NCI-H69 (cell line): Measurements from ENCODE around the gene TRIM44.
"Not testable (repeated sequence)": the region's sequence is repeated elsewhere in the genome, so short reads cannot be mapped to it uniquely, and the experiment has no call there.

Source experiments
- DNase-seq: peaks from one replicate; lab custom pipeline; 2025; lab: John Stamatoyannopoulos, UW

TRIM44 gene

GRCh38 chr11:35753573-35753972, 91.0 kb downstream of the TRIM44 start:
- DNase-seq = peak; percentile 88

GRCh38 chr11:35759951-35760350, 97.4 kb downstream of the TRIM44 start:
- peak; percentile 63 for DNase-seq

- DNase-seq = peak; percentile 16
These were observed 99.3 kb downstream of the TRIM44 start for GRCh38 chr11:35761899-35762298.

DNA sequence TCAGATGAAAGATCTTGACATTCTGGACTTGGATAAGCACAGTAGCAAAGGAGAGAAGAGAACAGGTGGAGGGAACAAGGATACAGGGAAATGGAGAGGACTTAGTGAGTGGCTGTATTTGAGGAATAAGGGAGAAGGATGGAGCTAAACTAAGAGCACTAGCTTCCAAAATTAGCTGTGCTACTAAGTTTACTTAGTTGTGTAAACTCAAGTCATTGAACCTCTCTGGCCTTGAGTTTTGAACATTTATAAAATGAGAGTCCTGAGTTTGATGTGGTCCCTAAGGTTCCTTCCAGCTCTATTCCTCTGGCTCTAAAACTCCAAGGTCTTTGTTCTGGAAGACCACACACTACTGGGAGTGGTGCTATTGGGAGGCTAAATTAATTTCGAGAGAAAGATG, 100.7 kb downstream of the TRIM44 start:
- DNase-seq = no peak

DNA sequence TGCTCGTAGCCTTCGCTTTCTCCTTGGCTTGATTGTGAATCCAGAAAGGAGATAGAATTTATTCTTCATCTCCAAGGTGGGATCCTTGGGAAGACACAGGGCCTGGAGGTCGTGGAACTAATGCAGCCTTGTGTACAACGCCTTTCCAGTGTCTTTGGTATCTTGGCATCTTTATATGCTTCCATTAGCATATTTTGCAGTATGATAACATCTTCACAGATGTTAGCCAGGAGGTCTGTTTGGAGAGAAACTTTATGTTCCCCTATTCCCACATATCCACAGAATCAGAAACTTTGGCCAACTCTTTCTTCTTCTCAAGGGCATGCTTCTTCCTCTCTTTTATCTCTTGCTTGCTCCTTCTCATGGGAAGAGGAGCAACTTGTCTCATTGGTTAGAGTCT, 101.2 kb downstream of the TRIM44 start:
- DNase-seq = no peak

DNA sequence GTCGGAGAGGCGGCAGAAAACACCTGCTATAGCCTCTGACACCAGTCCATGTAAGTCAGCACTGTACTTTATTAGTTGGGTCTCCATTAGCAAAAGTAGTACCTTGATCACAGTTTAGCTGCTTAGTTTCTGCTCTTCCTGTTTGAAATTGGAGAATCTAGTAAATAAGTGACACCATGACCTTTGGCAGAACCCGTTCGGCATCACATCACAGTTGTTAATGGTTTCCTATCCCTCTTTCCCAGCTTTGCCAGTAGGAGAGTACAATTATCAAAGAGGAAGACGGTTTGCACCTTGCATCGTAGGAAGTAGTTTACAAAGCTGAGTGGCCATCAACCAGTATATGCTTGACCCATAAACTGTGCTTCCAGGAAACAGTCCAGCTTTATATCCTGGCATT, 101.8 kb downstream of the TRIM44 start:
- DNase-seq = no peak

DNA sequence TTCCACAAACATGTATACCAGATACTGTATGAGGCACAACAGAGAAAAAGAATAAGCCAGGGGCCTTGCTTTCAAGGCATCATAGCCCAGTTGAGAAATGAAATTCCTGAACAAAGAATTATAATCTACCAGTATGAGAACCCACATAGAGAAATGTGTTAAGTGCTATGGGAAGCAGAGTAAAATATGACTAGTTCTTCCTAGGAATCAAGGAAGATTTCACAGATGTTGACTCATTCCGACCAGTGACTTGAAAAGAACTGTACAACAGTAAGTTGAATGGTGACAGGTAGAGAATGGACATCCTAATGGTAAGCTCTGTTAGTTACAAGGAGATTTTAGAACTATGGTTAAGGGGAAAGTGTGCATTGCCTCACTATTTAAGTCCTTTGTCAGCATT, 102.6 kb downstream of the TRIM44 start:
- no peak for DNase-seq

DNA sequence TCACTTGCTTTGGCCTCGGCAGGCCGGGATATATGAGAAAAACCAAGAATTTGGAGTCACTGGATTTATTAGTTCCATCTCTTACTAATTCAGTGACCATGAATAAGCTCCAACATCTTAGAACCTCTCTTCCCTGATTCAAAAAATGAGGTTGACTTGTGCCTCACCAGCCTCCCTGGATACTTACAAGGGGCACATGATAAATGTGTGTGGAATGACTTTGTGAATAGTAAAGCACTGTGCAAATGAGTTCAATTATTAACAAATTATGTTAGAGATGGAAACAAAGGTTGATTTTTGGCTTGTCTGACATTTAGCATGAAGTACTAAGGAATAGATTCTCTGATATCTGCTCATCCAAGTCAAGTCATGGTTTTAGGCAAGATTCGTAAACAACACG, 104.1 kb downstream of the TRIM44 start:
- no peak for DNase-seq

GRCh38 chr11:35770425-35770824, 107.8 kb downstream of the TRIM44 start:
- DNase-seq = not testable (repeated sequence)

- DNase-seq = no peak
These were observed 109.1 kb downstream of the TRIM44 start for GRCh38 chr11:35771722-35772121.

DNA sequence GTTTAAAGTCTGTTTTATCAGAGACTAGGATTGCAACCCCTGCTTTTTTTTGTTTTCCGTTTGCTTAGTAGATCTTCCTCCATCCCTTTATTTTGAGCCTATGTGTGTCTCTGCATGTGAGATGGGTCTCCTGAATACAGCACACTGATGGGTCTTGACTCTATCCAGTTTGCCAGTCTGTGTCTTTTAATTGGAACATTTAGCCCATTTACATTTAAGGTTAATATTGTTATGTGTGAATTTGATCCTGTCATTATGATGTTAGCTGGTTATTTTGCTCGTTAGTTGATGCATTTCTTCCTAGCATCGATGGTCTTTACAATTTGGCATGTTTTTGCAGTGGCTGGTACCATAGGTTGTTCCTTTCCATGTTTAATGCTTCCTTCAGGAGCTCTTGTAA, 114.7 kb downstream of the TRIM44 start:
- DNase-seq = not testable (repeated sequence)

GRCh38 chr11:35778943-35779342, 116.4 kb downstream of the TRIM44 start:
- DNase-seq = not testable (repeated sequence)

DNA sequence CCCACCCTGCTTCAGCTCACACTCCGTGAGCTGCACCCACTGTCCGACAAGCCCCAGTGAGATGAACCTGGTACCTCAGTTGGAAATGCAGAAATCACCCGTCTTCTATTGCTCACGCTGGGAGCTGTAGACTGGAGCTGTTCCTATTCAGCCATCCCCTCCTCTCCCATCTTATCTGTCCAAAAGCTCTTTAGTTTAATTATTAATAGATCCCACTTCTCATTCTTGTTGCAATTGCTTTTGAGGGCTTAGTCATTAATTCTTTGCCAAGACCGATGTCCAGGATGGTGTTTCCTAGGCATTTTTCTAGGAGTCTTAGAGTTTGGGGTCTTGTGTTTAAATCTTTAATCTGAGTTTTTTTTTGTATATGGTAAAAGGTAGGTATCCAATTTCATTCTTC, 116.8 kb downstream of the TRIM44 start:
- DNase-seq = no peak

GRCh38 chr11:35780951-35781860, 118.6 kb downstream of the TRIM44 start:
- DNase-seq = no peak

GRCh38 chr11:35781861-35782470, 119.4 kb downstream of the TRIM44 start:
- no peak for DNase-seq

GRCh38 chr11:35783809-35784208, 121.2 kb downstream of the TRIM44 start:
- DNase-seq = no peak

GRCh38 chr11:35784699-35785098, 122.1 kb downstream of the TRIM44 start:
- peak; percentile 35 for DNase-seq

DNA sequence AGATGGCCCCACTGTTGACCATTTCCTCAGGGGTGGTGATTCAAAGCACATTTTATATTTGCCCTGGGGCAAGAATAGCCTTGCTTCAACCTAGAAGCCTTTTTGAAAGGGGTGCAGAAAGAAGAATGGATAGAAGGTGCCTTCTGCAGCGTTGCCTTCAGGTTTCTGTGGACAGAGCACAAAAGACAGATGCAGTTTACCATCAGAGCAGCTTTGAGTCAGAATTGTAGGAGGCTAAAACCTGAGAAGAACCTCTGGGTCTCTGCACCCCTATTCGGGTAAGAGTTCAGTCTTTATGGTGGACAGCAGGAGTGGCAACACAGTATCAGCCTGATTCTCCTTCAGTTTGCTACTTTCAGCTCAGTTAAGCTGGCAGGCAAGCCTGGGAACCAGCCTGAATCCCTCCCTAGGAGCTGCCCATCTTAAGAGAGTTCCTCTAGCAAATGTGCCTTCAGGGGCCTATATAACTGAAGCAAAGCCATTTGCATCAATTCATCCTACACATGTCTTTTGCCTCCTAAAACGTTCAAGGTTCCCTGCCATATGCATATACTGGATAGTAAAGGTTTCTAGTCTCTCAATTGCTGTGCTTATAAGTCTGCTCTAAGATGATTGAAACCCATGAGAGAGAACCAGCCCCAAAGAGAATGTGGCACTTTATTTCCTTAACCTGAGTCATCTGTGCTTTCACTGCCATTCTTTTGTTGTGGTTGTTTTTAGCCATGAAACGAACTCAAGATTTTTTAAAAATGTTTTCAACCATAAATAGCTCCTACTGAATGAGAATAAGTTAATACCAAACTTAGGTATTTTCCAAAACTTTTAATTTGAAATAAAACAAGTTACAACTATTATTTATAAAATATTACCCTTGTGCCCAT, 123.0 kb downstream of the TRIM44 start:
- DNase-seq = peak; percentile 88

- DNase-seq = peak; percentile 67
These were observed 123.6 kb downstream of the TRIM44 start for GRCh38 chr11:35786188-35786587.

DNA sequence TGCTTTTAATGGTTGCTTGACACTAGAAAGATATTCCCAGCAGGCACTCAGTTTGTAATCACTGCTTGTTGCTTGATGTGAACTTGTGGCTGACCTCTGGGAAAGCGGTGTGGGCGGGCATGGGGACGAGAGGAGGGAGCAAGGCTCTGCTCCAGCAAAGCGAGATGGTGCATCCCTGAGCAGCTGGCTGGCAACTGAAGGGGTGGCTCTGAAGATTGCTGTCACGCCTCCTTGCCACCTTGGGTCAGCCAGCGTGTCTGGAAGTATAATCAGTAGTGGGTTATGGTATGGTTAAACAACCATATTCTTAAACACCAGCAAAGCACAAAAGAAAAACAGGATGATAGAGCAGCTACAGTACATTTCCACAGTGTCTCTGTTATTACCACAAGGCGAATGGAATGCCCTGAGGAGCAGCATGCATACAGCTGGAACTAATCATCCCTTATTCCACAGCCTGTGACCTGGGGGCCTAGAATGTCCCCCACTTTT, 124.5 kb downstream of the TRIM44 start:
- peak; percentile 99 for DNase-seq

- DNase-seq = peak; percentile 79
These were observed 125.1 kb downstream of the TRIM44 start for GRCh38 chr11:35787626-35788025.
